ENCODE results near the gene CCDC106.

DNA sequence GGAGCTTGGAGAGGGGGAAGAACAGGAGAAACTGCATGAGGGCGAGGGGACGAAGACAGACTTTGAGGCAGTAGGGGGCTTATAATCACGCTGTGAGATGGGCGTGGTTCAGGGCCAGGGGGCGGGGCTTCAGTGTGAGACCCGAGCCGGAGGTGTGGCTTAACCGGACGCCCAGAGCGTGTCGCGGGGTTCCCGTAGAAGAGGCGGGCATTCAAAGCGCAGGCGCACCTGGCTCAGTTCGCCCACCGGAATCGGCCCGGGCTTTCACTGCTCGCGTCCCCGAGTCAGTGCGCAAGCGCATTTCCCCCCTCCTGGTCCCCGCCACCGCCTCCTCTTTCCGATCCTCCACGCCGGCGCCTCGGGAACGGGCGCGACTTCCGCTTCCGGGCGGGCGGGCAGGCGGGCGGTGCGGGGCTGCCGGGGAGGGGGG, 42.8 kb upstream of the CCDC106 start:
- TF ChIP-seq EZH2 (IDR thresholded peaks at IDR 0.05) (no peak), POLR2AphosphoS5 (IDR thresholded peaks at IDR 0.05; ENCODE audit: borderline replicate concordance, low read depth, low read length) (peak; percentile 15), FOXP2 (optimal IDR thresholded peaks at IDR 0.05; ENCODE audit: control extremely low read depth, extremely low read length, insufficient read depth) (no peak)
